Activated T-helper 17 cell treated with anti-CD3 and anti-CD28 coated beads, Interleukin-2, amount 50 U/mL, for 72 hours (primary cell): ENCODE results near the gene GARS1. TPM values are rescaled to one million over a fixed set of nuclear protein-coding genes. Genes with fewer than 3 reads are reported as not detected.

Experiments
- ATAC-seq: fragments of 150-1000 bp; cut with Tn5 transposase; replicated peaks from 2 replicates; pipeline ENCODE4 v1.10.0; 2021; ENCODE audit warnings: mild to moderate bottlenecking, moderate library complexity
- H3K27ac Mint-ChIP-seq: one replicate; pipeline ENCODE4 v1.8.0; 2022; ENCODE audit warnings: mixed read lengths
- H3K27me3 Mint-ChIP-seq: one replicate; pipeline ENCODE4 v1.8.0; 2022; ENCODE audit warnings: mixed read lengths
- H3K36me3 Mint-ChIP-seq: one replicate; pipeline ENCODE4 v1.8.0; 2022; ENCODE audit warnings: low read depth, mild to moderate bottlenecking, mixed read lengths
- H3K4me1 Mint-ChIP-seq: one replicate; pipeline ENCODE4 v1.8.0; 2022; ENCODE audit warnings: mixed read lengths
- H3K4me3 Mint-ChIP-seq: one replicate; pipeline ENCODE4 v1.8.0; 2022; ENCODE audit warnings: mild to moderate bottlenecking, mixed read lengths
- H3K9me3 Mint-ChIP-seq: one replicate; pipeline ENCODE4 v1.8.0; 2022; ENCODE audit warnings: mixed read lengths
- total RNA-seq, 2 donors: library from RNA; stranded (reverse); gene quantifications; one replicate each; pipeline ENCODE4 v1.2.3, GENCODE V29; 2022

Gene GARS1, protein sequence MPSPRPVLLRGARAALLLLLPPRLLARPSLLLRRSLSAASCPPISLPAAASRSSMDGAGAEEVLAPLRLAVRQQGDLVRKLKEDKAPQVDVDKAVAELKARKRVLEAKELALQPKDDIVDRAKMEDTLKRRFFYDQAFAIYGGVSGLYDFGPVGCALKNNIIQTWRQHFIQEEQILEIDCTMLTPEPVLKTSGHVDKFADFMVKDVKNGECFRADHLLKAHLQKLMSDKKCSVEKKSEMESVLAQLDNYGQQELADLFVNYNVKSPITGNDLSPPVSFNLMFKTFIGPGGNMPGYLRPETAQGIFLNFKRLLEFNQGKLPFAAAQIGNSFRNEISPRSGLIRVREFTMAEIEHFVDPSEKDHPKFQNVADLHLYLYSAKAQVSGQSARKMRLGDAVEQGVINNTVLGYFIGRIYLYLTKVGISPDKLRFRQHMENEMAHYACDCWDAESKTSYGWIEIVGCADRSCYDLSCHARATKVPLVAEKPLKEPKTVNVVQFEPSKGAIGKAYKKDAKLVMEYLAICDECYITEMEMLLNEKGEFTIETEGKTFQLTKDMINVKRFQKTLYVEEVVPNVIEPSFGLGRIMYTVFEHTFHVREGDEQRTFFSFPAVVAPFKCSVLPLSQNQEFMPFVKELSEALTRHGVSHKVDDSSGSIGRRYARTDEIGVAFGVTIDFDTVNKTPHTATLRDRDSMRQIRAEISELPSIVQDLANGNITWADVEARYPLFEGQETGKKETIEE
- total RNA-seq = 100 to 1,000 TPM; 152 to 222 TPM

DNA sequence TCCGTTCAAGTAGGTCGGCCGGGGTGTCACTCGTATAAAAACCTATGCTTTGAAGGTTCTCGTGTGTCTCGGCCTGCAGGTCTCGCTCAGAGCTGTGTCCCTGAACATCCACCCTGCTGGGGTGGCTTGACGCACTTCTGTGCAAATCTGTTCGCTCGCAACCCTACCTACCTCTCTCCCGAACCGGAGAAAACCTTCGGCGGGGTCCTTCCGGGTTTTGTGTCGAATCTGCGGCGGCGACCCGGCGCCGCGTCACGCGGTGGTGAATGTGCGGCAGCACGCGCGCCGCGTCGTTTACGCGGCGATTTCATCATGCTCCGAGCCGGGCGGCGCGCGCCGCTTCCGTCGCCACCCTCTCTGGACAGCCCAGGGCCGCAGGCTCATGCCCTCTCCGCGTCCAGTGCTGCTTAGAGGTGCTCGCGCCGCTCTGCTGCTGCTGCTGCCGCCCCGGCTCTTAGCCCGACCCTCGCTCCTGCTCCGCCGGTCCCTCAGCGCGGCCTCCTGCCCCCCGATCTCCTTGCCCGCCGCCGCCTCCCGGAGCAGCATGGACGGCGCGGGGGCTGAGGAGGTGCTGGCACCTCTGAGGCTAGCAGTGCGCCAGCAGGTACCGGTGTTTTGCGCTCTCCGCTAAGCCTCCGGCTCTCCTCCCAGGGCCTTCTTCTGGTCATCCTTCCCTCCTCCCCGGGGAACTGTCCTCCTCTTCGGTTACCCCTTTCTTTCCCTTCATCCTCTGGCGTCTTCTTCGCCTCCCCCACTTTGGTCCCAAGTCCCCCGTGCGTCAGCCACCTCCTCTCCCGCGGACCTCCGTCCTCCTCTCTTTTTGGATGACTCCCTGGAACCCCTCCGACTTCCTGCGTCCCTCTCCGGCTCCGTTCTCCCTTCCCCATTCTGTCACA, at the start of gene GARS1:
Gene GARS1, plus strand, starts transcription at position 339 of the 896 bp plus-strand sequence. Its CDS starts 44 bp downstream, at position 383.
- Mint-ChIP-seq H3K4me3 (peak within 1 kb of the TSS; percentile 99), H3K36me3 (peaks cover 56% of the 10 kb centered on the region), H3K27ac (peak within 1 kb of the TSS; percentile 99), H3K4me1 (peaks cover 14% of the 10 kb centered on the region), H3K9me3 (no peaks in the 10 kb centered on the region), H3K27me3 (no peaks in the 10 kb centered on the region)
- ATAC-seq = peak; percentile 92

DNA sequence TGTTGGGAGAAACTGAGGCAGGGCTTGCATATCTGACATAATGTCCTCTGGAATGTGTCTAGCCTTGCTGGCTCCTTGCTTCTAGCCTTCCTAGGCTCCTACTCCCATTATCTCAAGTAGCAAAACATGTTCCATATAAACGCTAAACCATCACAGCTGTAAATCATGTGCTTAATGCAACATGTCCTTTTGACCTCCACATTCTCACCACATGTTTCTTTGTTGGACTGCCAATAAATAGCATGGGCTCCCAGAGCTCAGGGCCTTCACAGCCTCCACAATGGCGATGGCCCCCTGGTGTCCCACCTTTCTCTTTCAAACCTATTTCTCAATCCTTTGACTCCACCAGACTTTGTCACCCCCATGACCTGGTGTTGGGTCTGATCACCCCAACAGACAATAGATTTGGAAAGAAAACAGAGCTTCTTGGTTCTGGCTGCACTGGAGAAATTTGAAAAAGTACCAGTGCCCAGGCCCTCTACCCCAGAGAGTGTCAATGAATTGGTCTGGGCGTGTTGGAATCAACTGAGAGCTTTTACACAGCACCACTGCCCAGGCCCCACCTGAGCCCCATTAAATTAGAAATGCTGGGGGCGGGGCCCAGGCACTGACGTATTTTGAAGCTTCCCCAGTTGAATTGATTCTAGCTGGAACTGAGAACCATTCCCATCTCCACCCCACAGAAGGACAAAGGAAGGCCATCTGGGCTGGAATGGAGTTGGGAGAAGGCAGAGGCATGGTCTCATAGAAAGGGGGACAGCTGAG, 48.7 kb upstream of the GARS1 start:
- no peak overlapping the region for H3K27ac Mint-ChIP-seq
- no peak for ATAC-seq
- H3K4me3 Mint-ChIP-seq = no peak overlapping the region
- peaks cover 29% of the 10 kb centered on the region for H3K36me3 Mint-ChIP-seq
- H3K4me1 Mint-ChIP-seq = peaks cover 7% of the 10 kb centered on the region
- H3K27me3 Mint-ChIP-seq = no peaks in the 10 kb centered on the region
- no peaks in the 10 kb centered on the region for H3K9me3 Mint-ChIP-seq

DNA sequence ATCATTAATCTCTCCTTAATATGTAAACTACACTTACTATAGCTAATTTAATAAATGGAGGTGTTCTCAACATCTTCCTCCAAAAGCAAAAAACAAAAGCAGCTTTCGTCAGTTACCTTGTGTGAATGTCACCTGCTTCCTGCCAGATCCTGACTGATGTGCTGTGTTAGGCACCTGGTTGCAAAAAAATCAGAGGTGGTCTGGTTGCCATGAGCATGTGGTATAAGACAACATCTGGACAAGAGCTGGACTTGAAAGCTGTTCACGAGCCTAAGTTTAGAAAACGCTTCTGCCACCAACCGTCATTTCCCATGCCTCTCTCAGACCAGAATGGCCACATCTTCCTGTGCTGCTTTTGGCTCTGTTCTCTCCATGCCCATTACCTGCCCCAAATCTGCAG, 48.1 kb upstream of the GARS1 start:
- H3K4me1 Mint-ChIP-seq = peaks cover 7% of the 10 kb centered on the region
- H3K36me3 Mint-ChIP-seq = peaks cover 29% of the 10 kb centered on the region
- no peak overlapping the region for H3K4me3 Mint-ChIP-seq
- peak overlapping the region; percentile 41 for H3K27ac Mint-ChIP-seq
- ATAC-seq = no peak
- no peaks in the 10 kb centered on the region for H3K9me3 Mint-ChIP-seq
- H3K27me3 Mint-ChIP-seq = no peaks in the 10 kb centered on the region

DNA sequence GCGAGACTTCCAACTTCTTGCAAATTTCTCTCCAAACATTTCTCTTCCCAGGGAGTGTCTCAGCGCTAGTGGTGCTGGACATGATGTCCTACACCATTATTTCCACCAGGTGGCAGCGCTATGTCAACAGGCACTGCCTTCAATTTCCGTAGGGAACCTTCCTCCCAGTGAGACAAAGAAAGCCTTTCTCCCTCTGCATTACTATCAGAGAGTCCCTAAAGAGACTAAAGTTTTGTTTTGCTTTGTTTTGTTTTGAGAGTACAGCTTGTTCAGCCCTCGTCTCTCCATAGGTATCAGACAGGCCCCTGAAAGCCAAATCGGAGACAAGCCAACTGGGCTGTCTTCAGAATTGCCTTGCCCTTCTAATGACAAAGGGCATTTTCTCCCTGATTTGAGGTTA, 45.8 kb upstream of the GARS1 start:
- H3K4me3 Mint-ChIP-seq = no peak overlapping the region

DNA sequence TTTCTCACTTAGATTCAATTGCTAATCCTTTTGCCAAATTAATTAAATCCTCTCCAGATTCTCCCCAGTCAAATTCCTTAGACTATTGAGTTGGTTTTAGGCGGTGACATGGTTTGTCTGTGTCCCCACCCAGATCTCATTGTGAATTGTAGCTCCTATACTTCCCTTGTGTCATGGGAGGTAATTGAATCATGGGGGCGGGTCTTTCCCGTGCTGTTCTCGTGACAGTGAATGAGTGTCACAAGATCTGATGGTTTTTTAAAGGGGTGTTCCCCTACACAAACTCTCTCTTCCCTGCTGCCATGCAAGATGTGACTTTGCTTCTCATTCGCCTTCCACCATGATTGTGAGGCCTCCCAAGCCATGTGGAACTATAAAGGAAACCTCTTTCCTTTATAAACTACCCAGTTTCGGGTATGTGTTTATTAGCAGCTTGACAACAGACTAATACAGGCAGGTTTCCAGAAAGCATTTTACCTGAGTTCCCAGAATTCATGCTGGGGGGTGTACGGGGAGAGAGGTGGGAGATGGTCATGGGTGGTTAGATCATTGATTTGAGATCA, 44.7 kb upstream of the GARS1 start:
- ATAC-seq = peak; percentile 42
- no peaks in the 10 kb centered on the region for H3K27me3 Mint-ChIP-seq
- H3K36me3 Mint-ChIP-seq = peaks cover 18% of the 10 kb centered on the region
- H3K4me3 Mint-ChIP-seq = no peak overlapping the region
- no peaks in the 10 kb centered on the region for H3K4me1 Mint-ChIP-seq
- H3K9me3 Mint-ChIP-seq = no peaks in the 10 kb centered on the region
- H3K27ac Mint-ChIP-seq = no peak overlapping the region

More for the DNA sequence above, 45.8 kb upstream of the GARS1 start:
- Mint-ChIP-seq H3K27me3 (no peaks in the 10 kb centered on the region), H3K9me3 (no peaks in the 10 kb centered on the region), H3K36me3 (peaks cover 21% of the 10 kb centered on the region), H3K27ac (no peak overlapping the region), H3K4me1 (peaks cover 7% of the 10 kb centered on the region)
- ATAC-seq = peak; percentile 43

DNA sequence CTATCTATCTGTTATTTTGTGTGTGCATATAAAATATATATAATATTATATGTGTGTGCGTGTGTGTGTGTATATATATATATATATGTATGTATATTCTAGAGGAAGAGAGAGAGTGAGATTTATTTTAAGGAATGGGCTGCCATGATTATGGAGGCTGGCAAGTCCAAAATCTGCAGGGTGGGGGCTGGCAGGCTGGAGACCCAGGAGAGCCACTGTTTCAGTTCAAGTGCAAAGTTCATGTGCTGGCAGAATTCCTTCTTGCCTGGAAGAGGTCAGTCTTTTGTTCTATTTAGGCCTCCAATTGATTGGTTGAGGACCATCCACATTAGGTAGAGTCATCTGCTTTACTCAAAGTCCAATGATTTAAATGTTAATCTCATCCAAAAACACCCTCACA, 42.3 kb upstream of the GARS1 start:
- Mint-ChIP-seq H3K27ac (no peak overlapping the region), H3K4me1 (no peaks in the 10 kb centered on the region), H3K9me3 (no peaks in the 10 kb centered on the region), H3K27me3 (no peaks in the 10 kb centered on the region), H3K36me3 (peaks cover 9% of the 10 kb centered on the region), H3K4me3 (no peak overlapping the region)
- no peak for ATAC-seq

DNA sequence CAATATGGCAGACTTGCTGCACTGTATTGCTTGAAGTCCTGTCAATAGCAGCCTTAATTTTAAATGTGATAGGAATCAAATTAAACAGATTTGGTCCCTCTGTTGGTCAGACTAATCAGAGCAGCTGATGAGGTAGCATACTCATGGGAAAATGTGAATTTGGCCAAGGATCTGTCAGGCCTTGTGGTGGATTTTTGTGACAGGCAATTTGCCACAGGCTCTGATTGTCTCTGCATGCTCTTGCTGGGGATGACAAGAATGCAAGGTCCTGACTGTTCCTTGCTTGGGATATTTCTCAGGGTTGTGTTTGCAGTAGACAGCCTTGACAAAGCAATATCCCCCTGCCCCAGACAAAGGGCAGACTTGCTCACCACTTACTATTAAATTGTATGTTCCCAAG, 41.5 kb upstream of the GARS1 start:
- Mint-ChIP-seq H3K36me3 (peaks cover 9% of the 10 kb centered on the region), H3K27me3 (no peaks in the 10 kb centered on the region), H3K27ac (no peak overlapping the region), H3K4me3 (no peak overlapping the region), H3K4me1 (no peaks in the 10 kb centered on the region), H3K9me3 (no peaks in the 10 kb centered on the region)
- ATAC-seq = no peak

DNA sequence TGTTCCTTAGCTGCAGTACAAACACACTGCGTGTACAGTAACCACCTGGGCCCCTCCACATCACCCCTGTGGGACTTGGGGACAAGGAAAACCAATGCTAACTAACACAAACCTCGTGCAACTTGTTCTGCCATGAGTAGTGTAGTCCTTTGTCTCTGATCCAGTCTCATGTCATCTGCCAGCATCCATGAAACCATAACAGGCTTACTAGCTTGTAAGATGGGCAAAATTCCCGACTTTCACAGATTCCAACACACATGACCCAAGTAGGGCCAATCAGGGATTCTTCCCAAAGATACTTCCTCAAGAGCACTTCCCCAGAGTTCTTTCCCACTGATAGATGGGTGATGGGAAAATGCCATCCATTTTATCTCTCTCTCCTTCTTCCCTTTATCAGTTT, 41.1 kb upstream of the GARS1 start:
- no peak for ATAC-seq
- Mint-ChIP-seq H3K27ac (no peak overlapping the region), H3K9me3 (no peaks in the 10 kb centered on the region), H3K4me1 (no peaks in the 10 kb centered on the region), H3K27me3 (no peaks in the 10 kb centered on the region), H3K36me3 (peaks cover 9% of the 10 kb centered on the region), H3K4me3 (no peak overlapping the region)

DNA sequence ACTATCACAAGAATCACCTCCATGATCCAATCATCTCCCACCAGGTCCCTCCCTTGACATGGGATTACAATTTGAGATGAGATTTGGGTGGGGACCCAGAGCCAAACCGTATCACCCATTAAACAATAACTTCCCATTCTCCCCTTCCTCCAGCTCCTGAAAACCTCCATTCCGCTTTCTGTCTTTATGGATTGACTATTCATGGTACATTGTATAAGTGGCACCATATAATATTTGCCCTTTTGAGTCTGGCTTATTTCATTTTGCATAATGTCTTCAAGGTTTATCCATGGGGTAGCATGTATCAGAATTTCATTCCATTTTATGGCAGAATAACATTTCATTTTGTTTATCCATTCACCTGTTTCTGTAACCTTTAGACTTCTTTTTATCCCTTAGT, 39.2 kb upstream of the GARS1 start:
- no peak for ATAC-seq
- Mint-ChIP-seq H3K27me3 (no peaks in the 10 kb centered on the region), H3K4me1 (no peaks in the 10 kb centered on the region), H3K4me3 (no peak overlapping the region), H3K27ac (no peak overlapping the region), H3K36me3 (no peaks in the 10 kb centered on the region), H3K9me3 (no peaks in the 10 kb centered on the region)

DNA sequence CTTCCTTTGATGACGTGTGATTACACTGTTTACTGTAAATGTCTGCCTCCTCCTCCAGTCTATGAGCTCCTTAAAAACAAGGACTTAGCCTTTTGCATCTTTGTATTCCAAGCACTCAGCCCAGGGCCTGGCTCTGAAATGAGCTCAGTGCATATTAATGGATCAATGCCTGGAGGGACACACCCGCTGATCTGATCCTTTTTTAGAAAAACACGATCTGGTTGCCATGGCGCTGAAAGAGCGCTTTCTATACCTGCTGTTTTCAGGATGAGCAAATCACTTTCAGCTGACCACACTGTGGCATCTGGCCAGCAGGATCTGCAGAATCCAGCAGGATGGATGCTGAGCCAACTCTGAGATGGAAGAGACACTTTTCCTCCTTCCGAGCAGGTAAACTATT, 37.8 kb upstream of the GARS1 start:
- no peaks in the 10 kb centered on the region for H3K4me1 Mint-ChIP-seq
- no peaks in the 10 kb centered on the region for H3K27me3 Mint-ChIP-seq
- H3K36me3 Mint-ChIP-seq = peaks cover 7% of the 10 kb centered on the region
- H3K9me3 Mint-ChIP-seq = no peaks in the 10 kb centered on the region
- ATAC-seq = no peak
- no peak overlapping the region for H3K4me3 Mint-ChIP-seq
- no peak overlapping the region for H3K27ac Mint-ChIP-seq

DNA sequence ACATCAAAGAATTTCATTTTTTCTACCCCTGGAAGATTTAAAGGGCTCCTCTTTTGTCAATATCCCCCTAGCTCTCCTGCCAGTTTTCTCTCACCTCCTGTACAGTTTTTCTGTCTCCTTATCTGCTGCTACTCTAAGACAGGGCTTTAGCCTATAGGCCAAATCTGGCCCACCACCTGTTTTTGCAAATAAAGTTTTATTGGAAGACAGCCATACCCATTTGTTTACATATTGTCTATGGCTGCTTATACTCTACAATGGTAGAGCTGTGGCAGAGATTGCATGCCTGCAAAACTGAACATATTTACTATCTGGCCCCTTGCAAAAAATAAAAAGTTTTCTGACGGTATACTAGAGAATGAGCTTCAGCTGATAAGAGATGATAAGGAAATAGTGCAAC, 37.4 kb upstream of the GARS1 start:
- Mint-ChIP-seq H3K27ac (no peak overlapping the region), H3K4me3 (no peak overlapping the region), H3K36me3 (peaks cover 10% of the 10 kb centered on the region), H3K4me1 (no peaks in the 10 kb centered on the region), H3K27me3 (no peaks in the 10 kb centered on the region), H3K9me3 (no peaks in the 10 kb centered on the region)
- no peak for ATAC-seq

DNA sequence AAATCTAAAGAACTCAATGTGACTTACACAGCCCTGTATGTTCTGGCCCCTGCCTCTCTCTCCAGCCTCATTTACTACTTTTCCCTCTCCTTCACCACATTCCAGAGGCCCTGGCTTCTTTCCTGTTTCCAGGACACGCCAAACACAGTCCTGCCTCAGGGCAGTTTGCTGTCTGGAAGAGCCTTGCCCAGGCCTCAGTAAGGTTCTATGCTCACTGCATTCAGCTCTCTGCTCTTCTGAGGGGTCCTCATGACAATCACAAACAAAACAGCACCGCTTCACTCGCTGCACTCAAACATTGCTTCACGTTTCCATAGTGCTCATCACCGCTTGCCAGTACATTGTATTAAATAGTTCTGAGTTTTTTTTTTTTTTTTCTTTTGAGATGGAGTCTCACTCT, 35.1 kb upstream of the GARS1 start:
- Mint-ChIP-seq H3K9me3 (no peaks in the 10 kb centered on the region), H3K4me3 (no peak overlapping the region), H3K36me3 (peaks cover 26% of the 10 kb centered on the region), H3K4me1 (no peaks in the 10 kb centered on the region), H3K27me3 (no peaks in the 10 kb centered on the region), H3K27ac (no peak overlapping the region)
- ATAC-seq = no peak

DNA sequence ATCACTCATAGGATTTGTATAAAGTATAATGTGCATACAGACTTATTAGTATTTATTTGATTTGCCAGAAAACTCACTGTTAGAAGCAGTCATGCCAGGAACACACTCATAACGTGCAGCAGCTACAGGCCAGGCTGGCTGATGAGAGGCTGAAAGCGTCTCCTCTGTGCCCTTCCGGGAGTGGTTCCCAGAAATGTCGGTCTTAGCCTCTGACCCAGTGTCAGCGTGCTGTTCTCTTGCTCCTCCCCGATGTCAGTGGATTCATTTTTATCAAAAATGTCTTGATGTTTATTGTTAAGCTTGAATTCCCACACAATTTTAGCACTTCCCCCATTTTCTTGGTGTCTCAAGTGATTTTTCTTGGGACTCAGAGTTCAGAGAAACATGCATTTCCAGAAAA, 33.3 kb upstream of the GARS1 start:
- no peaks in the 10 kb centered on the region for H3K4me1 Mint-ChIP-seq
- ATAC-seq = no peak
- H3K36me3 Mint-ChIP-seq = peaks cover 28% of the 10 kb centered on the region
- no peaks in the 10 kb centered on the region for H3K9me3 Mint-ChIP-seq
- no peak overlapping the region for H3K4me3 Mint-ChIP-seq
- no peak overlapping the region for H3K27ac Mint-ChIP-seq
- H3K27me3 Mint-ChIP-seq = no peaks in the 10 kb centered on the region
